ENCODE results near the gene RSL1D1. TPM values are rescaled to one million over a fixed set of nuclear protein-coding genes. Genes with fewer than 3 reads are reported as not detected.

Gene RSL1D1
- polyA plus RNA-seq, 1 of the 3 experiments (the other 2 are of a cell fraction) = 38.0 TPM

DNA sequence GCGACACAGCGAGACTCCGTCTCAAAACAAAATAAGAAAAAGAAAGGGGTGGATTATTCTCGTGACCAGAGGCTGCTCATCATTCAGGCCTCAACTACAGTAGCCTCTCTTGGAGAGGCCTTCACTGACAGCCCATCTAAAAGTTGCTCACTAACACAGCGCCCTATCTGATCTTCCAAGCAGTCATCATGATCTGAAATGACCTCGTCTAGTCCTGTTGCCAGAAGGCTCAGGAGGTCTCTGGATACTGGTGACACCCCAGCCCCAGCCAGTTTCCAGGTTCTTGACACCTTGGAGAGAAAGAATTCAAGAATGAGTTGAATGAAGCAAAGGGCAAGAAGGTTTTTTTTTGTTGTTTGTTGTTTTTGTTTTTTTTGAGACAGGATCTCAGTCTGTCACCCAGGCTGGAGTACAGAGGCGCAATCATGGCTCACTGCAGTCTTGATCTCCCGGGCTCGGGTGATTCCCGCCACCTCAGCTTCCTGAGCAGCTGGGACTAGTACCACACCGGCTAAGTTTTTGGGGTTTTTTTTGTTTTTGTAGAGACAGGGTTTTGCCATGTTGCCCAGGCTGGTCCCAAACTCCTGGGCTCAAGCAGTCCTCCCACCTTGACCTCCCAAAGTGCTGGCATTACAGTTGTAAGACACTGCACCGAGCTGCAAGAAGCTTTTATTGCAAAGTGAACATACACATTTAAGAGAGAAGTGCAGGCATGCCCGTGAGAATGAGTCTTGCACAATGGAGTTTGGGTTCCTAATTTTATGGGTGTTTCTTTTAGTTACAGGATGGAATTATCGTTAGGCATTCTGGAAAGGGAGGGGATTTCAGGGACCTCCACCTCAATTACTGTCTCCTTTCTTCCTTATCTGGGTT is 51.6 kb downstream of the RSL1D1 start:
- Histone ChIP-seq H3K9ac (no peak overlapping the region), H4K20me1 (ENCODE audit: insufficient read depth) (peaks cover 3% of the 10 kb centered on the region; the same call in 1 of the 2 replicates), H3K9me2 (no peaks in the 10 kb centered on the region), H3K27me3 (ENCODE audit: insufficient read depth) (no peaks in the 10 kb centered on the region), H3K4me2 (peak overlapping the region; percentile 97; the same call in 1 of the 2 replicates), H3F3A (replicated peaks; ENCODE audit: insufficient read depth) (peaks cover 30% of the 10 kb centered on the region), H3K4me3 (ENCODE audit: low read depth in 2 of 2, low read length in 1 of 2) (no peak overlapping the region; a peak in 1 of 4 replicates), H3K4me1 (ENCODE audit: control insufficient read depth in 1 of 2, insufficient read depth in 2 of 2, low read depth in 1 of 2, low read length in 1 of 2) (peaks cover 19 to 20% of the 10 kb centered on the region in 2 experiments; a peak in 2 of 4 replicates), H2AFZ (ENCODE audit: low read depth) (no peak overlapping the region), H3K9me3 (no peaks in the 10 kb centered on the region), H3K79me2 (ENCODE audit: insufficient read depth) (peaks cover 45% of the 10 kb centered on the region), H3K27ac (ENCODE audit: low read depth in 2 of 2, low read length in 1 of 2) (no peak overlapping the region), H3K36me3 (replicated peaks in 1 of 2; ENCODE audit: control insufficient read depth in 1 of 2, insufficient read depth in 2 of 2, low read length in 1 of 2) (peaks cover 4 to 7% of the 10 kb centered on the region in 2 experiments)
- 94% methylated on average over 14 of the region's 14 CpGs for WGBS (ENCODE audit: low lambda C conversion rate)
- ChIA-PET CTCF (interaction anchor here (2.9 kb wide), 1 partner anchor 10 kb away, joined by 15 read pairs; no protein-coding TSS in a partner anchor), POLR2A (no interaction called here)
- DNase-seq = no peak
- no peak for TF ChIP-seq NFIC (IDR thresholded peaks at IDR 0.05; ENCODE audit: borderline replicate concordance)
- no peak for TF ChIP-seq YY1 (IDR thresholded peaks at IDR 0.05; ENCODE audit: low read depth)
- no peak for TF ChIP-seq MEF2A (IDR thresholded peaks at IDR 0.05; ENCODE audit: borderline replicate concordance, low read depth)

DNA sequence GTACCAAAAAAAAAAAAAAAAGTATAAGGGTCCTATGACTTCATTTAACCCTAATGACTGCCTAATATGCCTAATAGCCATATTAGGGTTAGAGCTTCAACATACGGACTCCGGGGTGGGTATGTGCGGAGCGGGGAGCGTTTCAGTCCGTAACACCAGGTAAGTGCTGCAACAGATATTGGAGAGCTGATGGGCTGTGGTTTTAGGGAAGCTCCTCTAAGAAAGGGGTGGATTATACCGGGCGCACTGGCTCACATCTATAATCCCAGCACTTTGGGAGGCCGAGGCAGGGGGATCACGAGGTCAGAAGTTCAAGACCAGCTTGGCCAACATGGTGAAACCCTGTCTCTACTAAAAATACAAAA is 52.3 kb downstream of the RSL1D1 start:
- DNase-seq = no peak
- no peaks in the 10 kb centered on the region for H3K9me2 ChIP-seq
- H3K27ac ChIP-seq (ENCODE audit: low read depth in 2 of 2, low read length in 1 of 2) = no peak overlapping the region
- 94% methylated on average over 10 of the region's 10 CpGs for WGBS (ENCODE audit: low lambda C conversion rate)
- CTCF ChIA-PET = interaction anchor here (2.9 to 3.1 kb wide), 2 partner anchors 11 to 403 kb away, joined by 15 to 18 read pairs; no protein-coding TSS in a partner anchor
- POLR2A ChIA-PET = no interaction called here
- TF ChIP-seq EP300 (IDR thresholded peaks at IDR 0.05; ENCODE audit: borderline replicate concordance in 1 of 2, low read depth in 1 of 2, low read length in 1 of 2) = no peak
- no peak for TF ChIP-seq FOSL2 (IDR thresholded peaks at IDR 0.05; ENCODE audit: borderline replicate concordance, low read depth)
- no peak for TF ChIP-seq EZH2phosphoT487 (IDR thresholded peaks at IDR 0.05; ENCODE audit: borderline replicate concordance, low read depth)
- no peak for TF ChIP-seq CHD2 (IDR thresholded peaks at IDR 0.05; ENCODE audit: low read length, partially characterized antibody)
- TF ChIP-seq RXRA (IDR thresholded peaks at IDR 0.05; ENCODE audit: borderline replicate concordance, low read depth) = no peak
- H3K4me3 ChIP-seq (ENCODE audit: low read depth in 2 of 2, low read length in 1 of 2) = peak overlapping the region in 1 of 2 experiments; percentile 89; a peak in 2 of 4 replicates
- peaks cover 5 to 13% of the 10 kb centered on the region in 2 experiments for H3K36me3 ChIP-seq (replicated peaks in 1 of 2; ENCODE audit: control insufficient read depth in 1 of 2, insufficient read depth in 2 of 2, low read length in 1 of 2)
- no peak overlapping the region for H3K9ac ChIP-seq
- no peak overlapping the region for H2AFZ ChIP-seq (ENCODE audit: low read depth)
- peaks cover 3% of the 10 kb centered on the region; the same call in 1 of the 2 replicates for H4K20me1 ChIP-seq (ENCODE audit: insufficient read depth)
- no peaks in the 10 kb centered on the region for H3K9me3 ChIP-seq
- H3K4me1 ChIP-seq (ENCODE audit: control insufficient read depth in 1 of 2, insufficient read depth in 2 of 2, low read depth in 1 of 2, low read length in 1 of 2) = peaks cover 21 to 24% of the 10 kb centered on the region in 2 experiments; a peak in 2 of 4 replicates
- H3K79me2 ChIP-seq (ENCODE audit: insufficient read depth) = peaks cover 53% of the 10 kb centered on the region
- no peaks in the 10 kb centered on the region for H3K27me3 ChIP-seq (ENCODE audit: insufficient read depth)
- H3K4me2 ChIP-seq = peak overlapping the region; percentile 97
- H3F3A ChIP-seq (replicated peaks; ENCODE audit: insufficient read depth) = peaks cover 30% of the 10 kb centered on the region

DNA sequence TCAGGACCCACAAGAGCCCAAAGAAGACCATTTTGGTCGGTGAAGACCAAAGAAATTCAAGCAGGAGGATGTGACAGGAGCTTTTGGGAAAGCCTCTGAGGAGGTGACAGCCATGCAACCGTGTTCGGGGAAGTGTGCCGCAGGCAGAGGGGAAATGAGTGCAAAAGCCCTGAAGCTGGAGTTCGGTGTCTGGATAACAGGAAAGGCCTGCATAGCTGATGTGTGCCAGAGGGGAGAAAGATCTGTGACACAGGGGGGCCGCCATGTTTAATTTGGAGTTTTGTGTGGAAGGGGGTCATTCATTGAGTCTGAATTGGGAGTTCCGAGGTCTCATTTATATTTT is 53.4 kb downstream of the RSL1D1 start:
- POLR2A ChIA-PET = interaction anchor here (1.4 to 1.9 kb wide), 4 partner anchors 11 to 55 kb away, joined by 3 to 16 read pairs (median 6); partner anchors contain the start of gene TXNDC11
- 18% methylated on average over 7 of the region's 7 CpGs for WGBS (ENCODE audit: low lambda C conversion rate)
- TF ChIP-seq EZH2phosphoT487 (IDR thresholded peaks at IDR 0.05; ENCODE audit: borderline replicate concordance, low read depth) (no peak), NFIC (IDR thresholded peaks at IDR 0.05; ENCODE audit: borderline replicate concordance) (no peak), FOXJ3 (CRISPR knock-in tag; IDR thresholded peaks at IDR 0.05) (no peak), MXI1 (IDR thresholded peaks at IDR 0.05; ENCODE audit: low read depth, low read length) (no peak; the same call in 1 of the 2 replicates), CHD2 (IDR thresholded peaks at IDR 0.05; ENCODE audit: low read length, partially characterized antibody) (no peak), FOSL2 (IDR thresholded peaks at IDR 0.05; ENCODE audit: borderline replicate concordance, low read depth) (no peak), RCOR1 (IDR thresholded peaks at IDR 0.05; ENCODE audit: low read length) (no peak), RFX5 (IDR thresholded peaks at IDR 0.05; ENCODE audit: low read length) (no peak)
- TF ChIP-seq, protein P1, sequence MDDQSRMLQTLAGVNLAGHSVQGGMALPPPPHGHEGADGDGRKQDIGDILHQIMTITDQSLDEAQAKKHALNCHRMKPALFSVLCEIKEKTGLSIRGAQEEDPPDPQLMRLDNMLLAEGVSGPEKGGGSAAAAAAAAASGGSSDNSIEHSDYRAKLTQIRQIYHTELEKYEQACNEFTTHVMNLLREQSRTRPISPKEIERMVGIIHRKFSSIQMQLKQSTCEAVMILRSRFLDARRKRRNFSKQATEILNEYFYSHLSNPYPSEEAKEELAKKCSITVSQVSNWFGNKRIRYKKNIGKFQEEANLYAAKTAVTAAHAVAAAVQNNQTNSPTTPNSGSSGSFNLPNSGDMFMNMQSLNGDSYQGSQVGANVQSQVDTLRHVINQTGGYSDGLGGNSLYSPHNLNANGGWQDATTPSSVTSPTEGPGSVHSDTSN (IDR thresholded peaks at IDR 0.05) = no peak
- TF ChIP-seq, protein P2, sequence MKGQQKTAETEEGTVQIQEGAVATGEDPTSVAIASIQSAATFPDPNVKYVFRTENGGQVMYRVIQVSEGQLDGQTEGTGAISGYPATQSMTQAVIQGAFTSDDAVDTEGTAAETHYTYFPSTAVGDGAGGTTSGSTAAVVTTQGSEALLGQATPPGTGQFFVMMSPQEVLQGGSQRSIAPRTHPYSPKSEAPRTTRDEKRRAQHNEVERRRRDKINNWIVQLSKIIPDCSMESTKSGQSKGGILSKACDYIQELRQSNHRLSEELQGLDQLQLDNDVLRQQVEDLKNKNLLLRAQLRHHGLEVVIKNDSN (IDR thresholded peaks at IDR 0.05; ENCODE audit: borderline replicate concordance, low read depth) = no peak

More for the DNA sequence above, 53.4 kb downstream of the RSL1D1 start:
- CTCF ChIA-PET = interaction anchor here (0.7 to 3.5 kb wide), 13 partner anchors 11 to 402 kb away, joined by 3 to 29 read pairs (median 4); partner anchors contain the start of gene TXNDC11
- Histone ChIP-seq H3K36me3 (replicated peaks in 1 of 2; ENCODE audit: control insufficient read depth in 1 of 2, insufficient read depth in 2 of 2, low read length in 1 of 2) (peaks cover 5 to 24% of the 10 kb centered on the region in 2 experiments), H3K4me3 (ENCODE audit: low read depth in 2 of 2, low read length in 1 of 2) (peak overlapping the region; percentile 77 to 89), H3K79me2 (ENCODE audit: insufficient read depth) (peaks cover 63% of the 10 kb centered on the region), H3K4me1 (ENCODE audit: control insufficient read depth in 1 of 2, insufficient read depth in 2 of 2, low read depth in 1 of 2, low read length in 1 of 2) (peaks cover 32 to 33% of the 10 kb centered on the region in 2 experiments), H3K27me3 (ENCODE audit: insufficient read depth) (no peaks in the 10 kb centered on the region), H3F3A (replicated peaks; ENCODE audit: insufficient read depth) (peaks cover 30% of the 10 kb centered on the region), H3K9ac (peak overlapping the region; percentile 91), H3K9me3 (no peaks in the 10 kb centered on the region), H3K27ac (ENCODE audit: low read depth in 2 of 2, low read length in 1 of 2) (peak overlapping the region; percentile 90 to 94), H3K9me2 (no peaks in the 10 kb centered on the region), H3K4me2 (peak overlapping the region; percentile 97), H2AFZ (ENCODE audit: low read depth) (peak overlapping the region; percentile 82), H4K20me1 (ENCODE audit: insufficient read depth) (peaks cover 11% of the 10 kb centered on the region)
- DNase-seq = peak; percentile 30
